ENCODE results near the gene NOS1AP. TPM values are rescaled to one million over a fixed set of nuclear protein-coding genes. Genes with fewer than 3 reads are reported as not detected.

Gene NOS1AP
- polyA plus RNA-seq, 1 donor = 2.7 TPM

- no peaks in the 10 kb centered on the region for H3K4me1 ChIP-seq (ENCODE audit: control insufficient read depth, insufficient read depth, low read length)
- no peak overlapping the region for H3K27ac ChIP-seq (ENCODE audit: low read length)
- no peak overlapping the region for H3K4me3 ChIP-seq (ENCODE audit: low read length)
- no peaks in the 10 kb centered on the region for H3K27me3 ChIP-seq (ENCODE audit: control insufficient read depth, insufficient read depth, low read length)
- peaks cover 4% of the 10 kb centered on the region for H3K9me3 ChIP-seq (ENCODE audit: control insufficient read depth, low read depth, low read length)
- no peak for DNase-seq
- no peaks in the 10 kb centered on the region for H3K36me3 ChIP-seq (ENCODE audit: control insufficient read depth, insufficient read depth, low read length)
- WGBS (ENCODE audit: insufficient coverage, low lambda C conversion rate) = no CpG with 5 or more reads among the region's 1 CpG
Observed at GRCh38 chr1:162259894-162260455, 190.5 kb downstream of the NOS1AP start.

GRCh38 chr1:162264108-162264507, 194.6 kb downstream of the NOS1AP start:
- Histone ChIP-seq H3K9me3 (ENCODE audit: control insufficient read depth, low read depth, low read length) (peaks cover 4% of the 10 kb centered on the region), H3K27me3 (ENCODE audit: control insufficient read depth, insufficient read depth, low read length) (no peaks in the 10 kb centered on the region), H3K4me1 (ENCODE audit: control insufficient read depth, insufficient read depth, low read length) (no peaks in the 10 kb centered on the region), H3K36me3 (ENCODE audit: control insufficient read depth, insufficient read depth, low read length) (no peaks in the 10 kb centered on the region), H3K4me3 (ENCODE audit: low read length) (no peak overlapping the region), H3K27ac (ENCODE audit: low read length) (no peak overlapping the region)
- DNase-seq = no peak
- 86% methylated on average over 1 of the region's 1 CpG for WGBS (ENCODE audit: insufficient coverage, low lambda C conversion rate)

GRCh38 chr1:162265983-162266382, 196.5 kb downstream of the NOS1AP start:
- H3K27ac ChIP-seq (ENCODE audit: low read length) = no peak overlapping the region
- 100% methylated on average over 2 of the region's 4 CpGs for WGBS (ENCODE audit: insufficient coverage, low lambda C conversion rate)
- H3K4me1 ChIP-seq (ENCODE audit: control insufficient read depth, insufficient read depth, low read length) = no peaks in the 10 kb centered on the region
- H3K36me3 ChIP-seq (ENCODE audit: control insufficient read depth, insufficient read depth, low read length) = no peaks in the 10 kb centered on the region
- peaks cover 4% of the 10 kb centered on the region for H3K9me3 ChIP-seq (ENCODE audit: control insufficient read depth, low read depth, low read length)
- no peaks in the 10 kb centered on the region for H3K27me3 ChIP-seq (ENCODE audit: control insufficient read depth, insufficient read depth, low read length)
- no peak for DNase-seq
- H3K4me3 ChIP-seq (ENCODE audit: low read length) = no peak overlapping the region

GRCh38 chr1:162270016-162270770, 200.7 kb downstream of the NOS1AP start:
- 80% methylated on average over 4 of the region's 6 CpGs for WGBS (ENCODE audit: insufficient coverage, low lambda C conversion rate)
- no peak for DNase-seq
- Histone ChIP-seq H3K27ac (ENCODE audit: low read length) (no peak overlapping the region), H3K4me1 (ENCODE audit: control insufficient read depth, insufficient read depth, low read length) (no peaks in the 10 kb centered on the region), H3K36me3 (ENCODE audit: control insufficient read depth, insufficient read depth, low read length) (no peaks in the 10 kb centered on the region), H3K4me3 (ENCODE audit: low read length) (no peak overlapping the region), H3K27me3 (ENCODE audit: control insufficient read depth, insufficient read depth, low read length) (no peaks in the 10 kb centered on the region), H3K9me3 (ENCODE audit: control insufficient read depth, low read depth, low read length) (no peaks in the 10 kb centered on the region)

GRCh38 chr1:162271972-162272371, 202.5 kb downstream of the NOS1AP start:
- H3K4me3 ChIP-seq (ENCODE audit: low read length) = no peak overlapping the region
- no peaks in the 10 kb centered on the region for H3K4me1 ChIP-seq (ENCODE audit: control insufficient read depth, insufficient read depth, low read length)
- no peak overlapping the region for H3K27ac ChIP-seq (ENCODE audit: low read length)
- no peaks in the 10 kb centered on the region for H3K9me3 ChIP-seq (ENCODE audit: control insufficient read depth, low read depth, low read length)
- no peak for DNase-seq
- no CpG with 5 or more reads among the region's 3 CpGs for WGBS (ENCODE audit: insufficient coverage, low lambda C conversion rate)
- H3K36me3 ChIP-seq (ENCODE audit: control insufficient read depth, insufficient read depth, low read length) = no peaks in the 10 kb centered on the region
- H3K27me3 ChIP-seq (ENCODE audit: control insufficient read depth, insufficient read depth, low read length) = no peaks in the 10 kb centered on the region

GRCh38 chr1:162272419-162272818, 202.9 kb downstream of the NOS1AP start:
- no peak for DNase-seq
- H3K27ac ChIP-seq (ENCODE audit: low read length) = no peak overlapping the region
- no peaks in the 10 kb centered on the region for H3K4me1 ChIP-seq (ENCODE audit: control insufficient read depth, insufficient read depth, low read length)
- WGBS (ENCODE audit: insufficient coverage, low lambda C conversion rate) = 100% methylated on average over 3 of the region's 5 CpGs
- H3K36me3 ChIP-seq (ENCODE audit: control insufficient read depth, insufficient read depth, low read length) = no peaks in the 10 kb centered on the region
- H3K27me3 ChIP-seq (ENCODE audit: control insufficient read depth, insufficient read depth, low read length) = no peaks in the 10 kb centered on the region
- no peak overlapping the region for H3K4me3 ChIP-seq (ENCODE audit: low read length)
- no peaks in the 10 kb centered on the region for H3K9me3 ChIP-seq (ENCODE audit: control insufficient read depth, low read depth, low read length)

GRCh38 chr1:162275622-162276175, 206.2 kb downstream of the NOS1AP start:
- no peaks in the 10 kb centered on the region for H3K36me3 ChIP-seq (ENCODE audit: control insufficient read depth, insufficient read depth, low read length)
- WGBS (ENCODE audit: insufficient coverage, low lambda C conversion rate) = 100% methylated on average over 1 of the region's 6 CpGs

GRCh38 chr1:162276493-162276892, 207.0 kb downstream of the NOS1AP start:
- H3K9me3 ChIP-seq (ENCODE audit: control insufficient read depth, low read depth, low read length) = no peaks in the 10 kb centered on the region
- DNase-seq = peak in 1 of 2 donors; percentile 38
- H3K36me3 ChIP-seq (ENCODE audit: control insufficient read depth, insufficient read depth, low read length) = no peaks in the 10 kb centered on the region
- H3K27me3 ChIP-seq (ENCODE audit: control insufficient read depth, insufficient read depth, low read length) = no peaks in the 10 kb centered on the region
- H3K4me1 ChIP-seq (ENCODE audit: control insufficient read depth, insufficient read depth, low read length) = no peaks in the 10 kb centered on the region
- no CpG with 5 or more reads among the region's 1 CpG for WGBS (ENCODE audit: insufficient coverage, low lambda C conversion rate)
- no peak overlapping the region for H3K27ac ChIP-seq (ENCODE audit: low read length)
- H3K4me3 ChIP-seq (ENCODE audit: low read length) = no peak overlapping the region

More at GRCh38 chr1:162275622-162276175, 206.2 kb downstream of the NOS1AP start:
- H3K9me3 ChIP-seq (ENCODE audit: control insufficient read depth, low read depth, low read length) = no peaks in the 10 kb centered on the region
- no peak for DNase-seq
- no peak overlapping the region for H3K4me3 ChIP-seq (ENCODE audit: low read length)
- H3K27me3 ChIP-seq (ENCODE audit: control insufficient read depth, insufficient read depth, low read length) = no peaks in the 10 kb centered on the region
- no peak overlapping the region for H3K27ac ChIP-seq (ENCODE audit: low read length)
- H3K4me1 ChIP-seq (ENCODE audit: control insufficient read depth, insufficient read depth, low read length) = no peaks in the 10 kb centered on the region

- no CpG with 5 or more reads among the region's 7 CpGs for WGBS (ENCODE audit: insufficient coverage, low lambda C conversion rate)
- Histone ChIP-seq H3K4me3 (ENCODE audit: low read length) (no peak overlapping the region), H3K27ac (ENCODE audit: low read length) (no peak overlapping the region), H3K36me3 (ENCODE audit: control insufficient read depth, insufficient read depth, low read length) (no peaks in the 10 kb centered on the region), H3K4me1 (ENCODE audit: control insufficient read depth, insufficient read depth, low read length) (no peaks in the 10 kb centered on the region), H3K27me3 (ENCODE audit: control insufficient read depth, insufficient read depth, low read length) (no peaks in the 10 kb centered on the region), H3K9me3 (ENCODE audit: control insufficient read depth, low read depth, low read length) (no peaks in the 10 kb centered on the region)
- no peak for DNase-seq
Observed at GRCh38 chr1:162279136-162279498, 209.6 kb downstream of the NOS1AP start.

GRCh38 chr1:162281426-162281825, 211.9 kb downstream of the NOS1AP start:
- 60% methylated on average over 1 of the region's 3 CpGs for WGBS (ENCODE audit: insufficient coverage, low lambda C conversion rate)
- H3K9me3 ChIP-seq (ENCODE audit: control insufficient read depth, low read depth, low read length) = no peaks in the 10 kb centered on the region

More at GRCh38 chr1:162281426-162281825, 211.9 kb downstream of the NOS1AP start:
- H3K27ac ChIP-seq (ENCODE audit: low read length) = no peak overlapping the region
- no peaks in the 10 kb centered on the region for H3K27me3 ChIP-seq (ENCODE audit: control insufficient read depth, insufficient read depth, low read length)
- H3K4me1 ChIP-seq (ENCODE audit: control insufficient read depth, insufficient read depth, low read length) = peaks cover 12% of the 10 kb centered on the region
- no peaks in the 10 kb centered on the region for H3K36me3 ChIP-seq (ENCODE audit: control insufficient read depth, insufficient read depth, low read length)
- no peak overlapping the region for H3K4me3 ChIP-seq (ENCODE audit: low read length)
- no peak for DNase-seq
